ENCODE data around the gene CFAP74.

The CFAP74 gene

DNA sequence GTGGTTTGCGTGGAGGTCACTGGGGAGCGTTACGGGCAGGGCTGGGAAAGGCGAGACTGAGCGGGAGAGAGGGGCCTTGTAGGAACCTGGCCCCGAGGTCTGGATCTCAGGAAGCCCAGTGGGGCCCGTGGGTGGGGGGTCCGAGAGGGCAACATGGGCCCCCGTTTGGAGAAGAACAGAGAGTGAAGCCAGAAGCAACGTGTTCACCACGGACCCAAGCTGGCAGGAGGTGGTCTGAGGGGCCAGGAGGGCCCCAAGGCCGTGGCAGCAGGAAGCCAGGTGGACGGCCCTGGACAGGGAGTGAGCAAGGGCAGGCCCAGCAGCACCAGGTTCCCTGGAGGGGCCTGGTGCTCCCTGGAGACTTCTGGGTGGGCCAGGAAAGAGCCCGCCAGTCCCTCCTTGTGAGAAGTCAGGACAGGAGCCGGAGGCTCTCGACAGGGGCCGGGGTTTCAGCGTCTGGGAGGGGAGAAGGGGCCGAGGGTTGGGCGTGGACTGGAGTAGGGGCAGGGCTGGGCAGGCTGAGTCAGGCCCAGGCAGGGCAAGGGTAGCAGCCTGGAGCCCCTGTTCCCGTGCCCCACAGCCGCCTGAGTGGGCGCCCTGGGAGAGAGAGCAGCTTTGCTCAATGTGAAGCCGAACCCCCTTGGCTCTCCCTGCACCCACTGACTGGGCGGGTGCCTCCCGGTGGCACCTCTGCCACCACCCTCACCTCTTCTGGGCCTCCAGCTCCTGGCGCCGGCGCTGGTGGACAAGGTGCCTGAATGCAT is 33.5 kb downstream of the CFAP74 start:
- Histone ChIP-seq H3K4me3 (ENCODE audit: low read depth, low read length) (no peak overlapping the region), H3K9ac (ENCODE audit: low read length) (no peak overlapping the region), H3K23ac (ENCODE audit: low read length) (no peak overlapping the region), H3K79me2 (ENCODE audit: control insufficient read depth, insufficient read depth, low read length, poor library complexity) (no peaks in the 10 kb centered on the region), H3K4ac (ENCODE audit: low read depth, low read length) (no peak overlapping the region), H3K18ac (ENCODE audit: low read length) (no peak overlapping the region), H3K27ac (ENCODE audit: low read depth, low read length) (no peak overlapping the region), H2BK5ac (ENCODE audit: low read depth, low read length, poor library complexity) (no peak overlapping the region), H3K4me2 (ENCODE audit: low read length) (no peak overlapping the region), H2AFZ (ENCODE audit: insufficient read depth, low read length, poor library complexity) (no peak overlapping the region), H4K12ac (ENCODE audit: low read depth, low read length) (no peak overlapping the region), H2BK120ac (ENCODE audit: insufficient read depth, low read length, poor library complexity) (no peak overlapping the region), H3K14ac (ENCODE audit: low read length) (no peak overlapping the region), H2AK5ac (ENCODE audit: low read length) (no peak overlapping the region), H2BK12ac (ENCODE audit: low read length) (no peak overlapping the region), H3K27me3 (ENCODE audit: insufficient read depth, low read length) (no peaks in the 10 kb centered on the region), H3K9me3 (ENCODE audit: insufficient read depth, low read depth, low read length) (peaks cover 9% of the 10 kb centered on the region), H4K8ac (ENCODE audit: low read depth, low read length) (no peak overlapping the region), H3K79me1 (ENCODE audit: low read length) (no peaks in the 10 kb centered on the region), H3K4me1 (ENCODE audit: control insufficient read depth in 1 of 2, insufficient read depth in 2 of 2, low read length in 2 of 2) (no peaks in the 10 kb centered on the region), H4K91ac (ENCODE audit: low read depth, low read length) (no peak overlapping the region), H3K36me3 (ENCODE audit: control insufficient read depth in 1 of 2, insufficient read depth in 2 of 2, low read length in 2 of 2) (no peaks in the 10 kb centered on the region)
- no CpG with 5 or more reads among the region's 29 CpGs for WGBS (ENCODE audit: extremely low coverage, insufficient coverage, insufficient read length)
- DNase-seq = no peak

- Histone ChIP-seq H3K4me3 (ENCODE audit: low read depth, low read length) (no peak overlapping the region), H3K36me3 (ENCODE audit: control insufficient read depth in 1 of 2, insufficient read depth in 2 of 2, low read length in 2 of 2) (no peaks in the 10 kb centered on the region), H3K4me2 (ENCODE audit: low read length) (no peak overlapping the region), H3K27me3 (ENCODE audit: insufficient read depth, low read length) (no peaks in the 10 kb centered on the region), H2BK5ac (ENCODE audit: low read depth, low read length, poor library complexity) (no peak overlapping the region), H4K12ac (ENCODE audit: low read depth, low read length) (no peak overlapping the region), H3K9me3 (ENCODE audit: insufficient read depth, low read depth, low read length) (peaks cover 9% of the 10 kb centered on the region), H2AK5ac (ENCODE audit: low read length) (no peak overlapping the region), H3K4ac (ENCODE audit: low read depth, low read length) (no peak overlapping the region), H2AFZ (ENCODE audit: insufficient read depth, low read length, poor library complexity) (no peak overlapping the region), H3K18ac (ENCODE audit: low read length) (no peak overlapping the region), H3K23ac (ENCODE audit: low read length) (no peak overlapping the region), H3K9ac (ENCODE audit: low read length) (no peak overlapping the region), H4K8ac (ENCODE audit: low read depth, low read length) (no peak overlapping the region), H2BK120ac (ENCODE audit: insufficient read depth, low read length, poor library complexity) (no peak overlapping the region), H3K4me1 (ENCODE audit: control insufficient read depth in 1 of 2, insufficient read depth in 2 of 2, low read length in 2 of 2) (no peaks in the 10 kb centered on the region), H3K27ac (ENCODE audit: low read depth, low read length) (no peak overlapping the region), H4K91ac (ENCODE audit: low read depth, low read length) (no peak overlapping the region), H3K14ac (ENCODE audit: low read length) (no peak overlapping the region), H3K79me1 (ENCODE audit: low read length) (no peaks in the 10 kb centered on the region), H3K79me2 (ENCODE audit: control insufficient read depth, insufficient read depth, low read length, poor library complexity) (no peaks in the 10 kb centered on the region), H2BK12ac (ENCODE audit: low read length) (no peak overlapping the region)
- no peak for DNase-seq
- no CpG with 5 or more reads among the region's 10 CpGs for WGBS (ENCODE audit: extremely low coverage, insufficient coverage, insufficient read length)
Measured at GRCh38 chr1:1969505-1969900, 34.1 kb downstream of the CFAP74 start.

- H3K9ac ChIP-seq (ENCODE audit: low read length) = no peak overlapping the region
- no peak overlapping the region for H2AFZ ChIP-seq (ENCODE audit: insufficient read depth, low read length, poor library complexity)
- no peak overlapping the region for H2BK12ac ChIP-seq (ENCODE audit: low read length)
- H3K9me3 ChIP-seq (ENCODE audit: insufficient read depth, low read depth, low read length) = peaks cover 9% of the 10 kb centered on the region
- no peak overlapping the region for H4K8ac ChIP-seq (ENCODE audit: low read depth, low read length)
- no peaks in the 10 kb centered on the region for H3K79me1 ChIP-seq (ENCODE audit: low read length)
- no peak overlapping the region for H3K27ac ChIP-seq (ENCODE audit: low read depth, low read length)
- no peak overlapping the region for H3K14ac ChIP-seq (ENCODE audit: low read length)
- DNase-seq = no peak
- no peak overlapping the region for H2BK5ac ChIP-seq (ENCODE audit: low read depth, low read length, poor library complexity)
- WGBS (ENCODE audit: extremely low coverage, insufficient coverage, insufficient read length) = no CpG with 5 or more reads among the region's 12 CpGs
- no peaks in the 10 kb centered on the region for H3K4me1 ChIP-seq (ENCODE audit: control insufficient read depth in 1 of 2, insufficient read depth in 2 of 2, low read length in 2 of 2)
- H4K91ac ChIP-seq (ENCODE audit: low read depth, low read length) = no peak overlapping the region
- no peak overlapping the region for H4K12ac ChIP-seq (ENCODE audit: low read depth, low read length)
- H3K36me3 ChIP-seq (ENCODE audit: control insufficient read depth in 1 of 2, insufficient read depth in 2 of 2, low read length in 2 of 2) = no peaks in the 10 kb centered on the region
- H2BK120ac ChIP-seq (ENCODE audit: insufficient read depth, low read length, poor library complexity) = no peak overlapping the region
- H3K79me2 ChIP-seq (ENCODE audit: control insufficient read depth, insufficient read depth, low read length, poor library complexity) = no peaks in the 10 kb centered on the region
- H3K27me3 ChIP-seq (ENCODE audit: insufficient read depth, low read length) = no peaks in the 10 kb centered on the region
- no peak overlapping the region for H3K4me3 ChIP-seq (ENCODE audit: low read depth, low read length)
- H3K4ac ChIP-seq (ENCODE audit: low read depth, low read length) = no peak overlapping the region
- no peak overlapping the region for H3K4me2 ChIP-seq (ENCODE audit: low read length)
- H3K18ac ChIP-seq (ENCODE audit: low read length) = no peak overlapping the region
- H3K23ac ChIP-seq (ENCODE audit: low read length) = no peak overlapping the region
- no peak overlapping the region for H2AK5ac ChIP-seq (ENCODE audit: low read length)
Measured at GRCh38 chr1:1968767-1969504, 34.6 kb downstream of the CFAP74 start.

DNA sequence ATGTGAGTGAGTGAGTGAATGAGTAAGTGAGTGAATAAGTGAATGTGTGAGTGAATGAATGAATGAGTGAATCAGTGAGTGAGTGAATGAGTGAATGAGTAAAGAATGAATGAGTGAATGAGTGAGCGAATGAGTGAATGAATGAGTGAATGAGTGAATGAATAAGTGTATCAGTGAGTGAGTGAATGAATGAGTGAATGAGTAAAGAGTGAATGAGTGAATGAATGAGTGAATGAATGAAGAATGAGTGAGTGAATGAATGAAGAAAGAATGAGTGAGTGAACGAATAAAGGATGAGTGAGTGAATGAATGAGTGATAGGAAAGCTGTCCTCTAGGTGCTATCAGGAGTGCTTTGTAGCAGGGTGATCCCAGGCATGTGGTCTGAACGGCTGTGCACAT is 35.7 kb downstream of the CFAP74 start:
- no peaks in the 10 kb centered on the region for H3K79me1 ChIP-seq (ENCODE audit: low read length)
- H4K91ac ChIP-seq (ENCODE audit: low read depth, low read length) = no peak overlapping the region
- no peak overlapping the region for H3K9ac ChIP-seq (ENCODE audit: low read length)
- H2BK120ac ChIP-seq (ENCODE audit: insufficient read depth, low read length, poor library complexity) = no peak overlapping the region
- H3K27me3 ChIP-seq (ENCODE audit: insufficient read depth, low read length) = no peaks in the 10 kb centered on the region
- H3K9me3 ChIP-seq (ENCODE audit: insufficient read depth, low read depth, low read length) = peaks cover 9% of the 10 kb centered on the region
- H3K36me3 ChIP-seq (ENCODE audit: control insufficient read depth in 1 of 2, insufficient read depth in 2 of 2, low read length in 2 of 2) = no peaks in the 10 kb centered on the region
- no peak overlapping the region for H3K4ac ChIP-seq (ENCODE audit: low read depth, low read length)
- H3K79me2 ChIP-seq (ENCODE audit: control insufficient read depth, insufficient read depth, low read length, poor library complexity) = no peaks in the 10 kb centered on the region
- no peak overlapping the region for H2BK12ac ChIP-seq (ENCODE audit: low read length)
- H3K14ac ChIP-seq (ENCODE audit: low read length) = no peak overlapping the region
- no peak overlapping the region for H3K18ac ChIP-seq (ENCODE audit: low read length)
- H3K4me1 ChIP-seq (ENCODE audit: control insufficient read depth in 1 of 2, insufficient read depth in 2 of 2, low read length in 2 of 2) = no peaks in the 10 kb centered on the region
- H3K4me3 ChIP-seq (ENCODE audit: low read depth, low read length) = no peak overlapping the region
- H2AK5ac ChIP-seq (ENCODE audit: low read length) = no peak overlapping the region
- no peak overlapping the region for H4K12ac ChIP-seq (ENCODE audit: low read depth, low read length)
- no peak overlapping the region for H2AFZ ChIP-seq (ENCODE audit: insufficient read depth, low read length, poor library complexity)
- no peak overlapping the region for H3K4me2 ChIP-seq (ENCODE audit: low read length)
- no peak overlapping the region for H2BK5ac ChIP-seq (ENCODE audit: low read depth, low read length, poor library complexity)
- no peak overlapping the region for H3K23ac ChIP-seq (ENCODE audit: low read length)
- no peak overlapping the region for H4K8ac ChIP-seq (ENCODE audit: low read depth, low read length)
- no peak overlapping the region for H3K27ac ChIP-seq (ENCODE audit: low read depth, low read length)
- no peak for DNase-seq
- 100% methylated on average over 2 of the region's 3 CpGs for WGBS (ENCODE audit: extremely low coverage, insufficient coverage, insufficient read length)

All from trophoblast cell (in vitro differentiated cells and primary cell).